Measurements from ENCODE around the gene FAM228A.

GRCh38 chr2:24210723-24211122, 35.9 kb downstream of the FAM228A start:
- no peak for TF ChIP-seq CTCF (IDR thresholded peaks at IDR 0.05)
- no peak for TF ChIP-seq EZH2 (IDR thresholded peaks at IDR 0.05)
- TF ChIP-seq EZH2phosphoT487 (IDR thresholded peaks at IDR 0.05), result no peak
